ENCODE measurements around the gene C3orf18.

C3orf18 gene

DNA sequence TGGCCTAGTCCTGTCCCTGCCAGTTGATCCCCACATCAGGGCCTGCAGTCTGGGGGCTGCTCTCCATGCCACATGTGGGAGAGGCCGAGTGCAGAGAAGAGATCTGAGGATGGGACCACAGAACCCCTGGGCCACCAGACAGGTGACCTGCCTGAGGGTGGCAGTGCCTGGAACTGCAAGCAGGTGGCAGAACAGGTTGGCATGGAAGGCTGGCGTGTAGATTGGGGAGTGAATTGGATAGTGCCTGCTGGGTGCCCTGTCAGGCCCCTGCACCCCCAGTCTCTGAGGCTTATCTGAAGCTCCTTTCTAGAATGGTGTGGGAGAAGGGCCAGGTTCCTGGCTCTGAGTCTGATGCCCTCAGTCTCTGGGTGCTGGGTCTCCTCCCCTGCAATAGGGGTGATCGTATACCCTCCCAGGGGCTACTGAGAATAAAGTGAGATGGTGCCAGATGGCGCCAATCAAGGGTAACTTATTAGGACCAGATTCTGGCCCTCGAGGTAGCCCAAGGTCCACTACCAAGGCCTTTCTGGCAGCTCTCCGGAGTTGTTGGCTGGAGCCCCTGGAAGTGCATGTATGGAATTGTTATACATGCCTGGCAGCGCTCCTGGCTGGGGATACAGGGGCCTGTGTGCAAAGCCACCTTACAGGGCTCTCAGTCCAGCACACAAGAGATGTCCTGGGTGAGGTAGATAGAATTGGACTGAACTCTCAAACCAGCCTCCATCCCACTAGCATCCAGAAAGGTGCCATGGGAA lies 15.7 kb downstream of the C3orf18 start:
- ATAC-seq (no peak), DNase-seq (ENCODE audit: low spot score in 2 of 2) (no peak)
- Mint-ChIP-seq H3K27ac (peak overlapping the region; percentile 66), H3K9me3 (no peaks in the 10 kb centered on the region), H3K4me1 (peaks cover 5% of the 10 kb centered on the region), H3K36me3 (peaks cover 8% of the 10 kb centered on the region), H3K4me3 (no peak overlapping the region)

GRCh38 chr3:50551054-50551659 lies 16.4 kb downstream of the C3orf18 start:
- no peak for ATAC-seq
- no peak for DNase-seq (ENCODE audit: low spot score in 2 of 2)
- H3K4me1 Mint-ChIP-seq: peaks cover 5% of the 10 kb centered on the region
- peak overlapping the region; percentile 14 for H3K27ac Mint-ChIP-seq
- H3K9me3 Mint-ChIP-seq: no peaks in the 10 kb centered on the region
- H3K4me3 Mint-ChIP-seq: no peak overlapping the region
- peaks cover 8% of the 10 kb centered on the region for H3K36me3 Mint-ChIP-seq

- peaks cover 5% of the 10 kb centered on the region for H3K4me1 Mint-ChIP-seq
- no peak overlapping the region for H3K27ac Mint-ChIP-seq
- no peaks in the 10 kb centered on the region for H3K9me3 Mint-ChIP-seq
- ATAC-seq (peak; percentile 61), DNase-seq (ENCODE audit: low spot score in 2 of 2) (peak; percentile 65 to 85)
- H3K4me3 Mint-ChIP-seq: no peak overlapping the region
- peaks cover 8% of the 10 kb centered on the region for H3K36me3 Mint-ChIP-seq
These were observed 17.3 kb downstream of the C3orf18 start for GRCh38 chr3:50550079-50550736.

DNA sequence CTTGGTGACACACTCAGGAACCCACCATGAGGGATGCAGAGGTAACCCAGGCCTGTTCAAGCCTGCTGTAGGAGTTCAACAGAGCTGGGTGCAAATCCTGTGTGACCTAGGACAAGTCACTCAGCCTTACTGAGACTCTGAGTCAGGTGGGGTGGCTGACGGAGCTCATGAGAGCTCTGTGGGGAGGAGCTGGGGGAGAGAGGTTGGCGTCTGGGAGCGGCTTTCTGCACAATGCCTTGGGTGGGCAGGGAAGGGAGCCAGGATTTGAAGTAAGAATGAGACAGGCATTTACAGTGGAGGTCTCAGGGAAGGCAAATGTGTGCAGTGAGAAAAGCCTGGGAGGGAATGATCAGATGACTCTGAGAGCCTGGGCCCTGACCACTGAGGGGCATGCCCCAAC lies 18.3 kb downstream of the C3orf18 start:
- no peaks in the 10 kb centered on the region for H3K9me3 Mint-ChIP-seq
- DNase-seq (ENCODE audit: low spot score in 2 of 2): no peak
- no peak overlapping the region for H3K4me3 Mint-ChIP-seq
- no peak for ATAC-seq
- H3K27ac Mint-ChIP-seq: peak overlapping the region; percentile 61
- peaks cover 6% of the 10 kb centered on the region for H3K36me3 Mint-ChIP-seq
- peaks cover 10% of the 10 kb centered on the region for H3K4me1 Mint-ChIP-seq

DNA sequence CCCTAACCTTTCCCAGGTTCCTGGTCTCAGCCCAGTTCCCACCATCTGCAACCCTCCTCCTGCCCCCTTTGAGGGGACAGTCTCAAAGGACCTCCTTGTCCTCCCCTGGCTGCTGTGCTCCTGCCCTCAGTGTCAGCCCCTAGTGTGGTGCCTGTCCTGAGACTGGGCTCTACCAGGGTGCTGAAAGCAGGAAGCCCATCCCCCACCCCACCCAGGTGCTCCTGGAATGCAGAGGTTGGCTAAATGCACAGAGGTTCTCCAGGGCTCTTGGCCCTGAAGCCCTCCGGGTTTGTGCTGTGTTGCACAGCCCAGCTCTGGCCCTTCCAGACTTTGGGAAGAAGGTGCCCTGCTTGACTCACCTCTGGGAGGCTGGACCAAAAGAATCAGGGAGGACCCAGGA lies 21.8 kb downstream of the C3orf18 start:
- H3K36me3 Mint-ChIP-seq: no peaks in the 10 kb centered on the region
- no peaks in the 10 kb centered on the region for H3K9me3 Mint-ChIP-seq
- H3K4me3 Mint-ChIP-seq: no peak overlapping the region
- no peak for DNase-seq (ENCODE audit: low spot score in 2 of 2)
- H3K4me1 Mint-ChIP-seq: peaks cover 11% of the 10 kb centered on the region
- H3K27ac Mint-ChIP-seq: no peak overlapping the region
- no peak for ATAC-seq

- DNase-seq (ENCODE audit: low spot score in 2 of 2): peak; percentile 56 to 80
- Mint-ChIP-seq H3K4me3 (no peak overlapping the region), H3K27ac (no peak overlapping the region)
These were observed 25.1 kb downstream of the C3orf18 start for GRCh38 chr3:50542177-50543034.

DNA sequence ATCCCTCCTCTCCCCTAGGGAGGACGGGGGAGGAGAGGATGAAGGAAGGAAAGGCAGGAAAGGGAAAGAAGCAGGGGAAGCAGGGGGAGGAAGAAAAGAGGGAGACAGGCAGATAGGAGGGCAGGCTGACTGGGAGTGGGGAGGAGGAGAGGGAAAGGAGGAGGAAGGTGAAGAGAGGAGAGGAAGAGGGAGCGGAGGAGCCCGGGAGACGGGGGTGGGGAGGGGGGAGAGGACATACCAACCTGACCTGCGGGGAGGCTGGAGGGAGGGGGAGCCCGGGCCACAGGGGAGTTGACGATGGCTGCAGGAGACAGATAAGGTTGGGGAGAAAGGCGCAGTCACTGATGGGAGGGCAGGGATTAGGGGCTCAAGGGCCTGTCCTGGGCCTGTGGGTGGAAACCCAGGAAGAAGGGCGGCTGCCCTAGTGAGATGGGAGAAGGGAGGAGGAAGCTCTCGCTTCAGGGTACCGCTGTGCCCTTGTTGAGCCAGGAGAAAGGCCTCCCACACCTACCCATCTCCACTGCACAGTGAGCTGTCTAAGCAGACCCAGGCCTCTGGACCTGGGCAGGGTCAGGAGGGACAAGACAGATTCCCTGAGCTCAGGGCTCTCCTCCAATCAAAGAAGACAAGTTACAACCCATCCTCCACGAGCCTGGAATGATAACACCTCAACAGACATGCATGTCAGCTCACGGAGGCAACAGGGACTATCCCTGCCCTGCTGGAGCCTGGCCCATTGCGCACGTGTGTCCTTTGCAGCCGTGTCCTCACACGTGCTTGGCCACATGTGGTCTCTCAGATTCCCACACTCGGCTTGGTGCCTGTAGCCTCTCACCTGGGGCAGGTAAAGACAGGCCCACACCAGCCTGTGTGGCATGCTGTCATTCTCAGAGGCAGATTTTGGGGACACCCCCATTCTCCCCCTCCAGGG lies 27.9 kb downstream of the C3orf18 start:
- no peak for ATAC-seq
- no peak for DNase-seq (ENCODE audit: low spot score in 2 of 2)
- Mint-ChIP-seq H3K27ac (no peak overlapping the region), H3K36me3 (no peaks in the 10 kb centered on the region), H3K4me3 (no peak overlapping the region), H3K9me3 (no peaks in the 10 kb centered on the region), H3K4me1 (peaks cover 20% of the 10 kb centered on the region)

More at GRCh38 chr3:50542177-50543034, 25.1 kb downstream of the C3orf18 start:
- Mint-ChIP-seq H3K9me3 (no peaks in the 10 kb centered on the region), H3K36me3 (no peaks in the 10 kb centered on the region), H3K4me1 (peaks cover 15% of the 10 kb centered on the region)
- peak; percentile 60 for ATAC-seq

- H3K9me3 Mint-ChIP-seq: no peaks in the 10 kb centered on the region
- H3K4me1 Mint-ChIP-seq: peaks cover 19% of the 10 kb centered on the region
- ATAC-seq: no peak
- no peak for DNase-seq (ENCODE audit: low spot score in 2 of 2)
- no peaks in the 10 kb centered on the region for H3K36me3 Mint-ChIP-seq
- no peak overlapping the region for H3K27ac Mint-ChIP-seq
- no peak overlapping the region for H3K4me3 Mint-ChIP-seq
These were observed 30.0 kb downstream of the C3orf18 start for GRCh38 chr3:50537421-50538129.

GRCh38 chr3:50536471-50537180 lies 30.9 kb downstream of the C3orf18 start:
- Mint-ChIP-seq H3K4me3 (no peak overlapping the region), H3K27ac (no peak overlapping the region)
- peak; percentile 34 for ATAC-seq

DNA sequence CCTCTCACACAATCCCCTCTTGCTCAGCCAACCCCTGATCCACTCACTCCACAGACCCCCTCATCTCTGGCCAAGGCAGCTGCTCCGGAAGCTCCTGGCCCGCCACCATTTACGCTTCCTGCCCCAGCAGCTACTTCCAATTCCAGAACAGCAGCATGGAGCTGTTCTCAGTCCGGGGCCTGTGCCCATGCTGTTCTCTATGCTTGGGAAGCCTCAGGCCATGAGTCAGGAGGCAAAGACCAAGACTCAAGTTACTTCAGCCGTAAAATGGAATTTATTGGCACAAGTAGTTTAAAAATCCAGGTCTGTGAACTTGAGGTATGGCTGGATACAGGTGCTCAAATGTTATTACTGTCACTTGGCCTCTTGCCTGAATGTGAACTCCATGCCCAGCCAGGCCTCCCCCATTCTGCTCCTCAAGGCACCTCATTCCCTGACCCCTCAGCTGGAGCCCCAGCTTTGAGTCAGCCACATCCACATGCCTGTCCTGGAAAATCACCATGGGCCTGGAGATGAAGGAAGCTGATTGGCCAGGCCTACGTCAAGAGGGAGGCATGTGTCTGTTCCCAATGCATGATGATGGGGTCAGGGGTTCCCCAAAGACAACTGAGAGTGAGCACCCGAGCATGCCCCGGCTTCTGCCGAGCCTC lies 32.7 kb downstream of the C3orf18 start:
- DNase-seq (ENCODE audit: low spot score in 2 of 2): no peak
- Mint-ChIP-seq H3K9me3 (no peaks in the 10 kb centered on the region), H3K4me1 (peaks cover 21% of the 10 kb centered on the region), H3K4me3 (no peak overlapping the region), H3K36me3 (no peaks in the 10 kb centered on the region), H3K27ac (no peak overlapping the region)
- no peak for ATAC-seq

More at GRCh38 chr3:50536471-50537180, 30.9 kb downstream of the C3orf18 start:
- H3K9me3 Mint-ChIP-seq: no peaks in the 10 kb centered on the region
- DNase-seq (ENCODE audit: low spot score in 2 of 2): no peak
- H3K4me1 Mint-ChIP-seq: peaks cover 20% of the 10 kb centered on the region
- no peaks in the 10 kb centered on the region for H3K36me3 Mint-ChIP-seq

DNA sequence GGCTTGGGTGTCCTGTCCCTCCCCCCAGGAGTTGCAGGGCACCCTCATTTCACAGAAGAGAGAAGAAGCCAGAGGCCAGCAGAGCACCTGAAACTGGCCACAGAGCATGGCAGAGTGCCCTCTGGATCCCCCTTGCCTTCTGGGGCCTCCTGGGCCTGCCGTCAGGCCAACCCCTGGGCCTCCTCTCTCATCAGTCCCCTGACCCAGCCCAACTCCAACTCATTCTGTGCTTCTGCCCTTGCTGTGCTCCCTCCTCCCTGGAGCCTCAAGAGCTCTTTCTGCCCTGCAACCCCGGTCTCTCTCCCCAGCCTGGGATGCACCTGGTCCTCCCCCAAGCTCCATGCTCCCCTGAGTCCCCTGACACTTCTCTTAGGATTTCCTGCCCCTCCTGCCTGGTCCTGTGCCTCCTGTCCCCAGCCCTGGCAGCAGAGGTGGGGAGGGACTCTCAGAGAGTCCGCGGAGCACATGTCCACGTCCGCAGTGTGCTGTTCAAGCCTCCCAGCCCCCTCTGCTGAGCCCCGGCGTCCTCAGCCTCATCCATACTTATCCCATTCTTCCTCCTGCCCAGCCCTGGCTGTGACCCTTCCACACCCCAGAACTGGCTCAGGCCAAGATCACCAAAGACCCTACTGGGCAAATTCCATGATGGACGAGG lies 33.6 kb downstream of the C3orf18 start:
- Mint-ChIP-seq H3K4me3 (no peak overlapping the region), H3K9me3 (no peaks in the 10 kb centered on the region), H3K4me1 (peaks cover 21% of the 10 kb centered on the region), H3K36me3 (no peaks in the 10 kb centered on the region), H3K27ac (no peak overlapping the region)
- ATAC-seq (no peak), DNase-seq (ENCODE audit: low spot score in 2 of 2) (no peak)

DNA sequence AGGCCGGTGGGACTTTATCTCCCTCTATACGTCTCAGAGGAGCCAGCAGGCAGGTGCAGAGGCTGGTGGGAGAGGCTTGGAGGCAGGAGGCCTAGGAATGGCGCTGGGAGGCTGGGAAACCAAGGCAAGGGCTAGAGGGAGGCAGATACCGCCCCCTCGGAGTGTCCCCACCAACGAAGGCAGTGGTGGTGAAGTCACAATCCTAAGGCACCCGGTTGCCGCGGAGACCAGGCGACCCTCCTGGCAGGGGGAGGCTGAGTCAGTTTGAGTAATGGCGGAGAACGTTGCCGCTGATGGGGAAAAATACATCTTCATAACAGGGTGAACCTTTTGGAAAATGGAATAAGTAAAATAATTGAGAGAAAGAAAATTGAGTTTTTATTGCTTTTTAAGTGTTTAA lies 34.2 kb downstream of the C3orf18 start:
- Mint-ChIP-seq H3K9me3 (no peaks in the 10 kb centered on the region), H3K27ac (no peak overlapping the region), H3K4me3 (no peak overlapping the region), H3K36me3 (no peaks in the 10 kb centered on the region), H3K4me1 (peaks cover 21% of the 10 kb centered on the region)
- ATAC-seq (no peak), DNase-seq (ENCODE audit: low spot score in 2 of 2) (no peak)

All from stimulated activated effector memory CD8-positive, alpha-beta T cell treated with anti-CD3 and anti-CD28 coated beads, Interleukin-12 subunit alpha, Interleukin-12 subunit beta, amount 100 ng/mL, for 72 hours (primary cell).